NCI-H2171 treated with DMSO at 0.1 percent for 48 hours (cell line): ENCODE data around the gene GFRA1.

Experiments used
- DNase-seq: peaks from one replicate; lab custom pipeline; 2025; lab: John Stamatoyannopoulos, UW

GFRA1 gene

GRCh38 chr10:116272440-116273283 lies at the start of gene GFRA1:
Gene GFRA1, minus strand, starts transcription at chr10:116273206. Its CDS starts 1,177 bp downstream, at chr10:116272029.
- DNase-seq: peak; percentile 49

GRCh38 chr10:116316503-116316902 lies 43.5 kb upstream of the GFRA1 start:
- peak; percentile 17 for DNase-seq

- peak; percentile 90 for DNase-seq
Observed at GRCh38 chr10:116312548-116312947, 39.5 kb upstream of the GFRA1 start.

GRCh38 chr10:116311706-116312490 lies 38.9 kb upstream of the GFRA1 start:
- peak; percentile 56 for DNase-seq

- DNase-seq: no peak
Observed at GRCh38 chr10:116311016-116311415, 38.0 kb upstream of the GFRA1 start.

- no peak for DNase-seq
Observed at GRCh38 chr10:116307455-116307854, 34.4 kb upstream of the GFRA1 start.

- no peak for DNase-seq
Observed at GRCh38 chr10:116306847-116307246, 33.8 kb upstream of the GFRA1 start.

GRCh38 chr10:116304923-116305322 lies 31.9 kb upstream of the GFRA1 start:
- no peak for DNase-seq

GRCh38 chr10:116300542-116300941 lies 27.5 kb upstream of the GFRA1 start:
- DNase-seq: no peak

GRCh38 chr10:116298586-116298985 lies 25.6 kb upstream of the GFRA1 start:
- DNase-seq: no peak

- no peak for DNase-seq
Observed at GRCh38 chr10:116296291-116296721, 23.3 kb upstream of the GFRA1 start.

- DNase-seq: no peak
Observed at GRCh38 chr10:116292493-116292892, 19.5 kb upstream of the GFRA1 start.

- DNase-seq: no peak
Observed at GRCh38 chr10:116289652-116290051, 16.6 kb upstream of the GFRA1 start.

GRCh38 chr10:116287906-116288501 lies 15.0 kb upstream of the GFRA1 start:
- DNase-seq: peak; percentile 69

GRCh38 chr10:116286626-116287200 lies 13.7 kb upstream of the GFRA1 start:
- no peak for DNase-seq

GRCh38 chr10:116281775-116282174 lies 8.8 kb upstream of the GFRA1 start:
- no peak for DNase-seq

GRCh38 chr10:116278846-116279245 lies 5.8 kb upstream of the GFRA1 start:
- DNase-seq: no peak

GRCh38 chr10:116276981-116277380 lies 4.0 kb upstream of the GFRA1 start:
- no peak for DNase-seq

- DNase-seq: peak; percentile 94
Observed at GRCh38 chr10:116274064-116274904, 1.3 kb upstream of the GFRA1 start.

- no peak for DNase-seq
Observed at GRCh38 chr10:116271593-116272439, 1.2 kb downstream of the GFRA1 start.
